Calu3 (cell line): Measurements from ENCODE around the gene ENPP3. TPM values are rescaled to one million over a fixed set of nuclear protein-coding genes. Genes with fewer than 3 reads are reported as not detected.
"Not testable (repeated sequence)": the region's sequence is repeated elsewhere in the genome, so short reads cannot be mapped to it uniquely, and the experiment has no call there.

Experiments used
- BruUV-seq: library from RNA; stranded (reverse); fragments of 400-500 nt; replicated peaks from 2 replicates; lab custom pipeline; 2021; lab: Mats Ljungman, UMichigan
- CTCF ChIA-PET: fragments of 300-600 bp; sonication (Branson Sonifier 250); formaldehyde crosslinking; loops from one replicate; lab custom pipeline; 2022; ENCODE audit warnings: antibody characterized with exemption; lab: Charles Lee
- DNase-seq: peaks from one replicate; pipeline ENCODE4 v3.0.0; 2022
- H3K27ac Mint-ChIP-seq: one replicate; pipeline ENCODE4 v1.8.0; 2022; ENCODE audit warnings: mixed read lengths; ENCODE audit not compliant: unreplicated experiment
- H3K27me3 Mint-ChIP-seq: one replicate; pipeline ENCODE4 v1.8.0; 2022; ENCODE audit warnings: mixed read lengths; ENCODE audit not compliant: unreplicated experiment
- H3K36me3 Mint-ChIP-seq: one replicate; pipeline ENCODE4 v1.8.0; 2022; ENCODE audit warnings: mild to moderate bottlenecking, moderate library complexity, mixed read lengths; ENCODE audit not compliant: insufficient read depth, unreplicated experiment
- H3K4me1 Mint-ChIP-seq: one replicate; pipeline ENCODE4 v1.8.0; 2022; ENCODE audit warnings: mild to moderate bottlenecking, low read depth, mixed read lengths; ENCODE audit not compliant: unreplicated experiment
- H3K4me3 Mint-ChIP-seq: one replicate; pipeline ENCODE4 v1.8.0; 2022; ENCODE audit warnings: mild to moderate bottlenecking, low read depth, moderate library complexity, mixed read lengths; ENCODE audit not compliant: unreplicated experiment
- H3K9me3 Mint-ChIP-seq: one replicate; pipeline ENCODE4 v1.8.0; 2022; ENCODE audit warnings: low read depth, mixed read lengths; ENCODE audit not compliant: unreplicated experiment
- CTCF ChIP-seq: fragments of 200-600 bp; IDR thresholded peaks from one replicate; pipeline ENCODE4 v1.8.0; 2022; ENCODE audit warnings: antibody characterized with exemption; ENCODE audit not compliant: unreplicated experiment
- intact Hi-C: fragments of 100-400 bp; cut with micrococcal nuclease; formaldehyde crosslinking; loops from one replicate; pipeline ENCODE4 v1.10.0; 2022; ENCODE audit not compliant: unreplicated experiment
- total RNA-seq: library from RNA; stranded (reverse); gene quantifications from 2 replicates; pipeline ENCODE4 v1.2.3, GENCODE V29; 2022

Gene ENPP3
- total RNA-seq, 1 experiment from 2014 or later: not detected

DNA sequence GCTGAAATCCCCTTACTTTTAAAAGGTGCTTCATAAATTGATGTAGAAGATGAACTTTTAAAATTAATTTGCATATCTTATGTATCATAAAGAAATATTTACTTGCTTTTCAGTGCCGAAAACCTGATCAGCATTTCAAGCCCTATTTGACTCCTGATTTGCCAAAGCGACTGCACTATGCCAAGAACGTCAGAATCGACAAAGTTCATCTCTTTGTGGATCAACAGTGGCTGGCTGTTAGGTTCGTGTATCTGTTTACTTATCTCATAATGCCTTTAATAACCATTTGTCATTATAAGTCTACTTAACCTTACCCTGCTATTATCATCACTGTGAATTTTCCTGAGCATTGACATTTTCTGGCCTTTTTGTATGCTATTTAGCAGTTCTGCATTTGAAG lies 56.3 kb downstream of the ENPP3 start:
- Mint-ChIP-seq H3K4me3 (no peak overlapping the region), H3K9me3 (no peaks in the 10 kb centered on the region), H3K27ac (no peak overlapping the region), H3K27me3 (no peaks in the 10 kb centered on the region), H3K36me3 (no peaks in the 10 kb centered on the region), H3K4me1 (no peaks in the 10 kb centered on the region)
- CTCF ChIA-PET: no interaction called here
- DNase-seq: no peak
- TF ChIP-seq CTCF: no peak
- intact Hi-C loops: loop anchor here (2.0 to 10.0 kb wide), 2 partner anchors 91 to 221 kb away; no protein-coding TSS in a partner anchor
- BruUV-seq: no TSS peak

DNA sequence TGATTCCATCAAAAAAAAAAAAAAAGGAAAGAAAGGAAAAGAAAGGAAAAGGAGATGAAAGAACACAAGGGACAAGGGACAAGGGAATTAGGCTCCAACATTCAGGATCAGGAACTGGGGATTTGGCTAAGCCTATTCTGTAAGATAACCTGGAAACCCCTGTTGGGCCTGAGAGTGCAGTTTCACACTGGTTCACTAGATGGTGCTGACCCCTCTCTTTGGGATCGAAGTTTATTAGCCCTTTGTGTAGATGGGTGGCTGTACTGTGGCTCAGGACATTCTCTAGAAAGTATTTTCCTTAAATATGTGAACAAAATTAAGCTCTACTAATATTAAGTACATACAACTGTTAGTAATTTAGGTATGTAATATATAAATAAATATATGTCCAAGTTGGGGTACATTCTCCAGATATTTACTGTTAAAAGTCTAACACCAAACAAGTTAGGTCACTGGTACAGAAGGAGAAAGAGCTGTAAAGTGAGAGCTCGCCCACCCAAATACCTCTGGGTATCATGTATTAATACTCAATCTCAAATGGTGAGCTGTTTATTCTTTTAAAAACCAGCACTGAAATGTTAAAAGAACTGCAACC lies 57.8 kb downstream of the ENPP3 start:
- Mint-ChIP-seq H3K27ac (no peak overlapping the region), H3K4me1 (no peaks in the 10 kb centered on the region), H3K36me3 (no peaks in the 10 kb centered on the region), H3K4me3 (no peak overlapping the region), H3K9me3 (no peaks in the 10 kb centered on the region), H3K27me3 (no peaks in the 10 kb centered on the region)
- CTCF ChIA-PET: interaction anchor here (1.2 to 1.4 kb wide), 4 partner anchors 67 to 215 kb away, joined by 3 to 14 read pairs (median 4); partner anchors contain the start of gene MED23
- intact Hi-C loops: loop anchor here (10.0 kb wide), 1 partner anchor 90 kb away; no protein-coding TSS in a partner anchor
- BruUV-seq: no TSS peak
- peak; percentile 71 for DNase-seq
- peak; percentile 75 for TF ChIP-seq CTCF

DNA sequence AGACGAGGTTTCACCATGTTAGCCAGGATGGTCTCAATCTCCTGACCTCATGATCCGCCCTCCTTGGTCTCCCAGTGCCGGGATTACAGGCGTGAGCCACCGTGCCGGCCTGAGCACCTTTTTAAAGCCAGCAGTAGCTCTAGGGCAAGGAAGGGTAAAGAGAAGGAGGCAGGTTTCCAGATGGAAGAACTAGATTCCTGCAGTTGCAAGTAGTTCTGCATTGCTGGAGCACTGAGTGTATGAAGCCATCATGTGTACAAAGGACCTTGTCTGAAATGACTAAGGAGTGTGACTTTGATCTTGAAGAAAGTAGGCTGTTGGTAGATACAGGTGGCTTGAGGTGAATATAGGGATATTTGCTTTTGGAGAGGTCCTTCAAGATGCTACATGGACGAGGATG lies 59.9 kb downstream of the ENPP3 start:
- Mint-ChIP-seq H3K27me3 (no peaks in the 10 kb centered on the region), H3K9me3 (no peaks in the 10 kb centered on the region), H3K36me3 (no peaks in the 10 kb centered on the region), H3K4me3 (no peak overlapping the region), H3K4me1 (no peaks in the 10 kb centered on the region), H3K27ac (no peak overlapping the region)
- intact Hi-C loops: loop anchor here (10.0 kb wide), 1 partner anchor 88 kb away; no protein-coding TSS in a partner anchor
- no peak for TF ChIP-seq CTCF
- CTCF ChIA-PET: no interaction called here
- no peak for DNase-seq
- BruUV-seq: no TSS peak

DNA sequence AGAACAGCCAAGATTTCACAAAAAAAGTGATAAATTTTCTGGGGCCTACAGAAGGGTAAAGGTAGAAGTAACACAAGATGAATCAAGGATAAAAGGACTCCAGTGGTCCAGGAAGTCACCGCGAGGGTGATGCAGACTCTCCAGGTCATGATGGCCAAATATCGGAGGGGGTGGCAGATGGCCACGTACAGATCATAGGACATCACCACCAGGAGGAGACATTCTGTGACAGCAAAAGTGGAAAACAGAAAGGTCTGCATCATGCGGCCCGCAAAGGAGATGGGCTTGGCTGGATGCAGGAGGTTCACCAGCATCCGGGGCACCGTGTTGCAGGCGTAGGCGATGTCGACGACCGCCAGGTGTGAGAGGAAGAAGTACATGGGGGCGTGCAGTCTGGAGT lies 63.7 kb downstream of the ENPP3 start:
- H3K27ac Mint-ChIP-seq, H3K4me1 Mint-ChIP-seq, H3K9me3 Mint-ChIP-seq, H3K27me3 Mint-ChIP-seq, intact Hi-C loops, BruUV-seq, H3K4me3 Mint-ChIP-seq, CTCF ChIA-PET, H3K36me3 Mint-ChIP-seq, DNase-seq: not testable (repeated sequence)

- H3K4me3 Mint-ChIP-seq, BruUV-seq, H3K4me1 Mint-ChIP-seq, CTCF ChIA-PET, DNase-seq, H3K9me3 Mint-ChIP-seq, intact Hi-C loops, H3K27ac Mint-ChIP-seq, H3K27me3 Mint-ChIP-seq, H3K36me3 Mint-ChIP-seq: not testable (repeated sequence)
These were observed 66.8 kb downstream of the ENPP3 start for GRCh38 chr6:131703905-131704304.

GRCh38 chr6:131710917-131711316 lies 73.8 kb downstream of the ENPP3 start, which contains the start of gene CTAGE9:
CTAGE9 (minus strand) TSS chr6:131711017; CDS start chr6:131711017, 0 bp downstream.
- H3K36me3 Mint-ChIP-seq, H3K4me1 Mint-ChIP-seq, H3K27ac Mint-ChIP-seq, H3K27me3 Mint-ChIP-seq, intact Hi-C loops, BruUV-seq, CTCF ChIA-PET, H3K9me3 Mint-ChIP-seq, H3K4me3 Mint-ChIP-seq, DNase-seq: not testable (repeated sequence)

DNA sequence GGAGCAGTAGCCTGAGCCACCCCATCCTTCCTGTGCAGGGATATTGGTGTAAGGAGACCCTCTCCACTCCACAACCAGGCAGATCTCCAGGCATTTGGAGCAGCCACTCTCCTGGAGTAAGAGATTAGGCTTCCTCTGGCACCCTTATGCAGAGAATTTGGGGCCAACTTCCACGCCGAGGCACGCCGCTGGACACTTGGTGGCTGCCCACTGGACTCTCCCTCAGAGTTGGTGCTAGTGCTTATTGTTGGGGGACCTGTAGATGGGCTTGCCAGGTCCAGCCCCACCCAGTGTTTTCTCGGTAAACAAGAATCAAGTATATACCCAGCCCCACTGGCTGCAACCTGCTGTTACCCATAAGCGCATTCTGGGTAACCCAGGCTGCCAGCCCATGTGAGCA lies 78.5 kb downstream of the ENPP3 start:
- H3K27me3 Mint-ChIP-seq, H3K4me3 Mint-ChIP-seq, H3K27ac Mint-ChIP-seq, CTCF ChIA-PET, H3K36me3 Mint-ChIP-seq, DNase-seq, intact Hi-C loops, BruUV-seq, H3K9me3 Mint-ChIP-seq, H3K4me1 Mint-ChIP-seq: not testable (repeated sequence)
